OCI-LY7 (cell line): ENCODE data around the gene SPIB. TPM values are rescaled to one million over a fixed set of nuclear protein-coding genes. Genes with fewer than 3 reads are reported as not detected.

Experiments
- BruUV-seq: library from RNA; stranded (reverse); fragments of 400-500 nt; replicated peaks from 2 replicates; lab custom pipeline; 2021; lab: Mats Ljungman, UMichigan
- CTCF ChIA-PET: fragments of 300-600 bp; sonication (Branson Sonifier 250); formaldehyde crosslinking; loops from one replicate; lab custom pipeline; 2022; ENCODE audit warnings: antibody characterized with exemption; ENCODE audit not compliant: unreplicated experiment; lab: Charles Lee
- POLR2A ChIA-PET: fragments of 300-600 bp; sonication (Branson Sonifier 250); formaldehyde crosslinking; loops from one replicate; lab custom pipeline; 2022; ENCODE audit warnings: antibody characterized with exemption; lab: Charles Lee
- DNase-seq: peaks from one replicate; pipeline ENCODE4 v3.0.0-alpha.2; 2015; ENCODE audit warnings: low spot score
- H2AFZ ChIP-seq: fragments of 200-600 bp; sonication (generic), shearing (Covaris generic); 2 replicates; pipeline ENCODE4 v1.6.1; 2014; ENCODE audit warnings: mild to moderate bottlenecking, antibody characterized with exemption, low read length, moderate library complexity
- H3K27ac ChIP-seq: fragments of 200-600 bp; sonication (generic); 2 replicates; pipeline ENCODE4 v1.5.1; 2014; ENCODE audit warnings: mixed run types, low read depth, mild to moderate bottlenecking, moderate library complexity, low read length, inconsistent platforms; ENCODE audit not compliant: poor library complexity, severe bottlenecking
- H3K36me3 ChIP-seq: fragments of 200-600 bp; sonication (generic); 2 replicates; pipeline ENCODE4 v1.6.1; 2014; ENCODE audit warnings: mild to moderate bottlenecking, antibody characterized with exemption, low read length, moderate library complexity, mixed read lengths; ENCODE audit not compliant: insufficient read depth
- H3K4me1 ChIP-seq: fragments of 200-600 bp; sonication (generic); 2 replicates; pipeline ENCODE4 v1.5.1; 2014; ENCODE audit warnings: mild to moderate bottlenecking, low read length; ENCODE audit not compliant: insufficient read depth, poor library complexity, severe bottlenecking
- H3K4me2 ChIP-seq: fragments of 200-600 bp; sonication (generic); 2 replicates; pipeline ENCODE4 v1.6.1; 2014; ENCODE audit warnings: mild to moderate bottlenecking, low read length
- H3K4me3 ChIP-seq: fragments of 200-600 bp; sonication (generic); 2 replicates; pipeline ENCODE4 v1.5.1; 2014; ENCODE audit warnings: mild to moderate bottlenecking, low read depth, low read length; ENCODE audit not compliant: poor library complexity, severe bottlenecking
- H3K79me2 ChIP-seq: fragments of 200-600 bp; sonication (generic); 2 replicates; pipeline ENCODE4 v1.6.1; 2016; ENCODE audit warnings: low read depth, mild to moderate bottlenecking, low read length, moderate library complexity, mixed read lengths; ENCODE audit not compliant: insufficient read depth
- H3K9me2 ChIP-seq: fragments of 200-600 bp; sonication (generic); 2 replicates; pipeline ENCODE4 v1.6.1; 2016; ENCODE audit warnings: mild to moderate bottlenecking, low read length, mixed read lengths; ENCODE audit not compliant: insufficient read depth
- H3K9me3 ChIP-seq: fragments of 200-600 bp; sonication (generic); 2 replicates; pipeline ENCODE4 v1.6.1; 2014; ENCODE audit warnings: mild to moderate bottlenecking, mixed run types, low read length, mixed read lengths
- H4K20me1 ChIP-seq: fragments of 200-600 bp; sonication (generic); 2 replicates; pipeline ENCODE4 v1.6.1; 2014; ENCODE audit warnings: mild to moderate bottlenecking, antibody characterized with exemption, low read length, moderate library complexity, mixed read lengths; ENCODE audit not compliant: insufficient read depth
- EZH2phosphoT487 ChIP-seq: fragments of 200-600 bp; sonication (generic); IDR thresholded peaks from 2 replicates; pipeline ENCODE4 v1.6.1; 2018; ENCODE audit warnings: low read depth, borderline replicate concordance, mild to moderate bottlenecking, mixed run types, antibody characterized with exemption, low read length, moderate library complexity, mixed read lengths
- intact Hi-C: fragments of 100-400 bp; cut with micrococcal nuclease; formaldehyde crosslinking; loops from one replicate; pipeline ENCODE4 v1.10.0; 2022; ENCODE audit not compliant: unreplicated experiment
- total RNA-seq, 2 experiments: library from RNA; depleted of rRNA in 1 of 2; stranded (reverse); fragments of >200 nt in 1 of 2; shearing (Covaris generic) in 1 of 2; gene quantifications; 2 replicates each; pipeline ENCODE4 v1.2.3, GENCODE V29; 2014 to 2022
- TF ChIP-seq, protein P1 (sequence below): fragments of 200-600 bp; sonication (generic); conservative IDR thresholded peaks from 2 replicates; pipeline ENCODE4 v1.5.1; 2014; ENCODE audit warnings: mild to moderate bottlenecking, antibody characterized with exemption, low read length, moderate library complexity, mixed read lengths

Gene SPIB
- total RNA-seq, 2 experiments from 2014 or later, result 99.4 to 145 TPM

- DNase-seq, result peak; percentile 85
- POLR2A ChIA-PET, result no interaction called here
- H3K9me2 ChIP-seq, result no peaks in the 10 kb centered on the region
- CTCF ChIA-PET, result interaction anchor here (0.6 to 1.2 kb wide), 4 partner anchors 10 to 132 kb away, joined by 3 to 5 read pairs (median 4); no protein-coding TSS in a partner anchor
- H2AFZ ChIP-seq, result peak overlapping the region; percentile 47
- H4K20me1 ChIP-seq, result no peaks in the 10 kb centered on the region
- no TSS peak for BruUV-seq
- H3K4me3 ChIP-seq, result peak overlapping the region; percentile 26
- peak overlapping the region; percentile 56 for H3K4me2 ChIP-seq
- H3K4me1 ChIP-seq, result peaks cover 25% of the 10 kb centered on the region
- H3K79me2 ChIP-seq, result no peaks in the 10 kb centered on the region
- no peaks in the 10 kb centered on the region for H3K9me3 ChIP-seq
- H3K27ac ChIP-seq, result peak overlapping the region; percentile 81
- intact Hi-C loops, result no loop called here
- H3K36me3 ChIP-seq, result no peaks in the 10 kb centered on the region
- no peak for TF ChIP-seq EZH2phosphoT487
- TF ChIP-seq, protein P1, sequence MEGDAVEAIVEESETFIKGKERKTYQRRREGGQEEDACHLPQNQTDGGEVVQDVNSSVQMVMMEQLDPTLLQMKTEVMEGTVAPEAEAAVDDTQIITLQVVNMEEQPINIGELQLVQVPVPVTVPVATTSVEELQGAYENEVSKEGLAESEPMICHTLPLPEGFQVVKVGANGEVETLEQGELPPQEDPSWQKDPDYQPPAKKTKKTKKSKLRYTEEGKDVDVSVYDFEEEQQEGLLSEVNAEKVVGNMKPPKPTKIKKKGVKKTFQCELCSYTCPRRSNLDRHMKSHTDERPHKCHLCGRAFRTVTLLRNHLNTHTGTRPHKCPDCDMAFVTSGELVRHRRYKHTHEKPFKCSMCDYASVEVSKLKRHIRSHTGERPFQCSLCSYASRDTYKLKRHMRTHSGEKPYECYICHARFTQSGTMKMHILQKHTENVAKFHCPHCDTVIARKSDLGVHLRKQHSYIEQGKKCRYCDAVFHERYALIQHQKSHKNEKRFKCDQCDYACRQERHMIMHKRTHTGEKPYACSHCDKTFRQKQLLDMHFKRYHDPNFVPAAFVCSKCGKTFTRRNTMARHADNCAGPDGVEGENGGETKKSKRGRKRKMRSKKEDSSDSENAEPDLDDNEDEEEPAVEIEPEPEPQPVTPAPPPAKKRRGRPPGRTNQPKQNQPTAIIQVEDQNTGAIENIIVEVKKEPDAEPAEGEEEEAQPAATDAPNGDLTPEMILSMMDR, result peak; percentile 73
Observed at GRCh38 chr19:50460161-50460765, 41.5 kb downstream of the SPIB start.

DNA sequence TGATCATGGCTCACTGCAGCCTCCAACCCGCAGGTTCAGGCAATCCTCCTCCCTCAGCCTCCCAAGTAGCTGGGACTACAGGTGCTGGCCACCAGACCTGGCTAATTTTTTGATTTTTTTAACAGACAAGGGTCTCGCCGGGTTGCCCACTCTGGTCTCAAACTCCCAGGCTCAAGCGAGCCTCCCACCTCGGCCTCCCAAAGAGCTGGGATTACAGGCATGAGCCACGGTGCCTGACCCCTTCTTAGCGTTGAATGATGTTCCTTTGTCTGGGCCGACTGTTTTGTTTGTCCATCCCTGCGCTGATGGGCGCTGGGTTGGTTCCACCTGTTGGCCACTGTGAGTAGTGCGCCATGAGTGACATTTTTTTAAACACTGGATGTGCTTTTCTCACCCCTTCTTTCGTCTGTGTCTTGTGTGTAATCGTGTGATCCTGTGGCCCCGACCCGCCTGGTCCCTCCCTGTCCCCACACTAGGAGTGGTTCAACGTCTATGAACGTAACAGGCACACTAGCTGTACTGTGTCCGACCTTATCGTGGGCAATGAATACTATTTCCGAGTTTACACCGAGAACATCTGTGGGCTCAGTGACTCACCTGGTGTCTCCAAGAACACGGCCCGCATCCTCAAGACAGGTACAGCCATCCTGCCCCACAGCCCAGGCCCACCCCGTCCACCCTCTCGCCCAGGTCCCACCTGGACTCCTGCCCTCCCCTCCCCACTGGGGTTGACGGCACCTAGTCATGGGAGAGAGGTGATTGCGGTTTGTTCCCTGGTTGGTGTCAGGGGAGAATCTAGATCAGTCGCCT is 42.5 kb downstream of the SPIB start:
- H2AFZ ChIP-seq, result peak overlapping the region; percentile 47; the same call in 1 of the 2 replicates
- no peaks in the 10 kb centered on the region for H3K79me2 ChIP-seq
- peak overlapping the region; percentile 56 for H3K4me2 ChIP-seq
- TF ChIP-seq, protein P1, result peak; percentile 89
- no peak for TF ChIP-seq EZH2phosphoT487
- H3K4me1 ChIP-seq, result peaks cover 25% of the 10 kb centered on the region
- H3K9me3 ChIP-seq, result no peaks in the 10 kb centered on the region
- POLR2A ChIA-PET, result interaction anchor here (0.6 kb wide), 2 partner anchors 32 to 196 kb away, joined by 3 read pairs; no protein-coding TSS in a partner anchor
- DNase-seq, result peak; percentile 86
- no TSS peak for BruUV-seq
- H3K9me2 ChIP-seq, result no peaks in the 10 kb centered on the region
- no peak overlapping the region for H3K4me3 ChIP-seq
- intact Hi-C loops, result loop anchor here (1.0 kb wide), 3 partner anchors 27 to 93 kb away; no protein-coding TSS in a partner anchor
- H4K20me1 ChIP-seq, result no peaks in the 10 kb centered on the region
- peak overlapping the region; percentile 81 for H3K27ac ChIP-seq
- H3K36me3 ChIP-seq, result no peaks in the 10 kb centered on the region
- CTCF ChIA-PET, result interaction anchor here (0.5 to 1.2 kb wide), 4 partner anchors 11 to 132 kb away, joined by 3 to 5 read pairs (median 4); no protein-coding TSS in a partner anchor
